Right hindlimb (tissue), 1 donor: ENCODE results near the gene PSD2.
"Not testable (repeated sequence)": the region's sequence is repeated elsewhere in the genome, so short reads cannot be mapped to it uniquely, and the experiment has no call there.

ENCODE experiments used
- DNase-seq: peaks from one replicate; pipeline ENCODE4 v3.0.0-alpha.2; 2018

The PSD2 gene

GRCh38 chr5:139792218-139792617 is 3.4 kb upstream of the PSD2 start:
- DNase-seq: no peak

GRCh38 chr5:139792655-139793054 is 3.0 kb upstream of the PSD2 start:
- DNase-seq: not testable (repeated sequence)

- no peak for DNase-seq
These were observed 1.4 kb upstream of the PSD2 start for GRCh38 chr5:139794067-139794846.

GRCh38 chr5:139796061-139796806 is 626 bp downstream of the PSD2 start:
- no peak for DNase-seq

GRCh38 chr5:139797335-139797734 is 1.7 kb downstream of the PSD2 start:
- no peak for DNase-seq

GRCh38 chr5:139797856-139798510 is 2.4 kb downstream of the PSD2 start:
- no peak for DNase-seq

- DNase-seq: no peak
These were observed 3.3 kb downstream of the PSD2 start for GRCh38 chr5:139798883-139799282.

DNA sequence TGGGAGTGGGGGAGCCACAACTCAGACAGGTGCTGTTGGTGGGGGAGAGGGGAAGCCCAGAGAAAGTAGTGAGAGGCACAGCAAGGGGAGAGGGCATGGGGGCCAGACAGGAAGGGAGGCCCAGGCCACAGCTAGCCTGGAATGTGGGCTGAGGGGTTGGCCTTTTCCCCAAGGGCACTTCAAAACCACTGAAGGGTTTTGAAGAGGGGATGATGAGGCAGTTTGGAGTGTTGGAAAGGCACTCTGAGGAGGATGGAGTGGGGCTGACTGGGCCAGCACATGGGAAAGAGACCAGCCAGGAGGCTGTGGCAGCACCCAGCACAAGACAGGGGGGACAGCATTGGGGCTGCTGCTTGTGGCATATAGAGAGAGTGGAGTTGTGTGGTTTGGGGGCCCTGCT is 3.8 kb downstream of the PSD2 start:
- DNase-seq: no peak

GRCh38 chr5:139803978-139804377 is 8.4 kb downstream of the PSD2 start:
- DNase-seq: no peak

DNA sequence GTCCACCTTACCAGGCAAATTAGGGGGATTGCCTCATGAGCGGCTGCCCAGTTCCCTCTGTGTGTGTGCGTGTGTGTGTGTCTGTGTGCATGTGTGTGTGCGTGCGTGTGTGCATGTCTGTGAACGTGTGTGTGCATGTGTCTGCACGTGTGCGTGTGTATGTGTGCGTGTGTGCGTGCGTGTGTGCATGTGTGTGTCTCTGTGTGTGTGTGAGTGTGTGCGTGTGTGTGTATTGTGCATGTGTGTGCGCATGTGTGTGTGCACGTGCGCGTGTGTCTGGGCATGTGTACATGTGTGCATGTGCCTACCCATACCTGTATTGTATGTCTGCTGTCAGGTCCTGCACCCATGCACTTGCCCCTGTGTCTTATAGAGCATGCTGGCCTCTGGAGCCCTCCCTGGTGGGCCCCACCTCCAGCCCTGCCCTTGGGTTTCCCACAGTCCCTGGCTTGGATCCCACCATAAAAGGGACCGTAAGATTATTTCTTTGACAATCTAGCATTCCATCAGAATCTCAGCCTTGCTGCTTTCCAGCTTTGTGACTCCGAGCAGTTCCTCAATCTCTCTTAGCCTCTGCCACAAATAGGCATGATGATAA is 9.3 kb downstream of the PSD2 start:
- no peak for DNase-seq

DNA sequence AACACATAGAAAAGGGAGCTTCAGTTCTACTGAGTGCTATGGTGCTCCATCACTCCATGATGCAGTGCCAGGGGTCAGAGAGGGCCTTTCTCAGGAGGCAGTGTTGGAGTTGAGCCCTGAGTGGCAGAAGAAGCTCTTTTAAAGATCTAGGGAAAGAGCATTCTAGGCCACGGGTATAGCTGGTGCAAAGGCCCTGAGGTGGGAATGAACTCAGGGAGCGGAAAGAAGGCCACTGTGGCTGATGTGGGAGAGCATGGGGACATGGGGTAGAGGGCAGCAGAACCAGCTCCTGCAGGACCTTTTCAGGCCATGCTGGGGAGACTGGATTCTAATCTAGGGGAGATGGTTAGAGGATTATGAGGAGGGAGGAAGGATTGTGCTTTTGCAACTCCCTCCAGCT is 9.9 kb downstream of the PSD2 start:
- no peak for DNase-seq

DNA sequence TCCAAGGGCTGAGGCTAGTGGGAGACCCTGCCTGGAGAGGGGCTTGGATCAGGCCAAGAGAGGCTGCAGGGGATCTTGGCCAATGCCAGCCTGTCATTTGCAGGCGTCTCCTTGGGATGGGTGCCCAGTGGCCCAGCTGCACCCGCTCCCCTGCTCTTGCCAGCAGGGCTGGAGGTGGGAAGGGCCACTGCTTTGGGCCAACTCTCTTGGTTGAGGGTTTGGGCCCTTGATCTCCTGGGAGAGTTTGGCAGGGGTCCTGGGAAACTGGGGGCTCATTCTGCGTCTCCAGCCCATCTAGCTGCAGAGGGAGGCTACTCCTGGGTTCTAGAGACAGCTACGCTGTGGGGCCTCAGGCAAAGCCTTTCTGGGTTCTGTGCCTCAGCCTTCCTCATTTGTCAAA is 10.5 kb downstream of the PSD2 start:
- no peak for DNase-seq

- no peak for DNase-seq
These were observed 11.4 kb downstream of the PSD2 start for GRCh38 chr5:139806726-139807646.

GRCh38 chr5:139807647-139808030 is 12.0 kb downstream of the PSD2 start:
- DNase-seq: no peak

GRCh38 chr5:139808481-139809330 is 13.1 kb downstream of the PSD2 start:
- peak; percentile 64 for DNase-seq

DNA sequence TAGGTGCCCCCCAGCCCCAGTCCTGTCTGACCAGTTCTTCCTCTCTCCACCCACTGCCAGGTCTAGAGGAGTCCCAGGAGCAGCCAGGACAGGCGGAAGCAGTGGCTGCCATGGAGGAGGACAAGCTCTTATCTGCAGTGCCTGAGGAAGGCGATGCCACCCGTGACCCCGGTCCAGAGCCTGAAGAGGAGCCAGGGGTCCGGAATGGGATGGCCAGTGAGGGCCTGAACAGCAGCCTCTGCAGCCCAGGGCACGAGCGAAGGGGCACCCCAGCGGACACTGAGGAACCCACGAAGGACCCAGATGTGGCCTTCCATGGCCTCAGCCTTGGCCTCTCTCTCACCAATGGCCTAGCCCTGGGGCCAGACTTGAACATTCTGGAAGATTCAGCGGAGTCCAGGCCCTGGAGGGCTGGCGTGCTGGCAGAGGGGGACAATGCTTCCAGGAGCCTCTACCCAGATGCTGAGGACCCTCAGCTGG is 13.8 kb downstream of the PSD2 start:
- DNase-seq: no peak

DNA sequence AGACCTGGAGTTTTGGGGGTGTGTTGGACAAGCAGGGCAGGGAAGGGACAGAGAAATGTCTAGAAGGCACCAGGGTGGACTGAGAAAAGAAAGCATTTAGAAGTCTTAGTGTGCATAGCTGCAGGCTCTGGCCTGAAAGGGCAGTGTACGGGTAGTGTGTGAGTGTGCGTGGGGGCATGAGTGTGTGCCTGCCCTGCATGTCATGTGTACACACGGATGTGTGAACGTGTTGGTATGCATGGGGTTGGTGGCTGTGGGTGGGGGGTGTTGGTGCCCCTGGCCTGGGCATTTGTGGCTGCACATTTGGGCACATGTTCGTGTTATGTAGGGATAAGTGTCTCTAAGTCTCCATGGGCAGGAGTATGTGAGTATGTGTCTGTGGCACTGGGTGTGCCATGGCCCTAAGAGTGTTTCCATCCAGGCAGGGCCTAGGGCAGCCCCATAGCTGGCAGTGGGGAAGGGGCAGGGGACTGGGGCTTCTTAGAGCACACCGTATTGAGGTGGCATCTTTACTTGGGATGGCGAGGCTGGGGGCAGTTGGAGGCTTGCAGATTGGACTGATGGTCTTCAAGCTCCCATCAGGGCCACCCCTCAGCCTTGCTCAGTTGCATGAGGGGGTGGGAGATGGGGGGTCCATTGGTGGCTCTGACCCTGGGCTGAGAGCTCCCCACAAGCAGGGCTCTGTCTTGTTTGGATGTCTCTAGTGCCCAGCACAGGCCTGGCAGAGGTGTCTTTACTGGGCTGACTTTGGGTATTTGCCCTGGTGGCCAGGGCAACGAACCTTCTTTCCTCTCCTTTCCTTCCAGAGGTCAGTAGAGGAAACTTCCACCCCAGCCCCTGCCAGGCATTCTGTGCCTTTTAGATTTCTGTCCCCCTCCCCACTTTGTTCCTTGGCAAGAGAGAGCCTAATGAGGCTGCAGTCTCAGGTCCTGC is 15.0 kb downstream of the PSD2 start:
- DNase-seq: no peak

DNA sequence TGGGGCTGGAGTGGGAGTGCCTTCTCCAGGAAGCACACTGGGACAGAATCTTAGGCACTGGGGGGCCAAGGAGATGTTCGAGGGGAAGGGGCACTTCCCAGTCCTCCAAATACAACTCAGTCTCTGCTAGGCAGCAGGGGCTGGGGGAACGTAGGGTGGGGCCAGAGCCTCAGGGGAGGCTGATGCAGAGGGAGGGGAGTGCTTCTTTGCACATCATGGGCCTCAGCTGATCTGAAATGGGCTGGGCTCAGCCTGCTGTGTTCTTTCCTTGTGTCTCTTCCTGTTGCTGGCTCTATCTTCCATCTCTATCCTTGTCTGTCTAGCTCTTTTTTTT is 15.6 kb downstream of the PSD2 start:
- DNase-seq: no peak

- DNase-seq: no peak
These were observed 16.7 kb downstream of the PSD2 start for GRCh38 chr5:139812323-139812722.
